ENCODE data around the gene SPDYE6.
"Not testable (repeated sequence)": the region's sequence is repeated elsewhere in the genome, so short reads cannot be mapped to it uniquely, and the experiment has no call there.

Gene SPDYE6

DNA sequence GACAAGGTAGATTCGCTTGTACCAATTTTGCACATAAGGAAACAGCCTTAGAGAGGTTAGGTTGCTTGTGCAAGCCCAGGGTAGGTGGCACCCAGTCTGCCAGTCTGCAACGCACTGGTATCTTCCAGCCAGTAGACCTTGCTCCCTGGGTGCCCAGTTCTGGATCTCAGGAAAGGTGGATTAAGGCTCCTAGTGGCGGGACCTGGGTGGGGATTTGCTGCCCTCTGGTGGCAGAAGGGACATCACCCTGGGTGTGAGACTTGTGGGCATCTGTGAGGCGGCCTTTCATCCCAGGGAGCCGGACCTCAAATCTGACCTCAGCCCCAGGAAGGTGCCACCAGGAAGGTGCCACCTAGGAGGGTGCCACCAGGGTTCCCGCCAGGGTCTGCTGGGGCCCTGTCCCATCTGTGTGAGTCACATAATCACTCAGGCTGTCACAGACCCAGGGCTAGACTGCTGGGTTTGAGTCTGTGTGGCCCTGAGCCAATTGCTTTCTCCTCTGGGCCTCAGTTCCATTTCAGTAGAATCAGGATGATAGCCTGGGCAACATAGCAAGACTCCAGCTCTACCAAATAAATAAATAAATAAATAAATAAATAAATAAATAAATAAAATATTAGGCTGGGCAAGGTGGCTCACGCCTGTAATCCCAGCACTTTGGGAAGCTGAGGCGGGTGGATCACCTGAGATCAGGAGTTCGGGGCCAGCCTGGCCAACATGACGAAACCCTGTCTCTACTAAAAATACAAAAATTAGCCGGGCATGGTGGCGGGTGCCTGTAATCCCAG is 34.6 kb upstream of the SPDYE6 start:
- H3K27ac ChIP-seq (ENCODE audit: low read depth, low read length, severe bottlenecking): no peak overlapping the region
- WGBS, 2 experiments (ENCODE audit: insufficient coverage in 2 of 2): 51 to 63% methylated on average over 5 of the region's 12 CpGs
- H3K9me3 ChIP-seq (ENCODE audit: control insufficient read depth, low read length): no peaks in the 10 kb centered on the region
- peaks cover 42% of the 10 kb centered on the region for H3K36me3 ChIP-seq (ENCODE audit: control insufficient read depth, insufficient read depth, low read length)
- H3K4me3 ChIP-seq (ENCODE audit: extremely low read depth, insufficient read depth, low read length, poor library complexity, severe bottlenecking): no peak overlapping the region
- peaks cover 18% of the 10 kb centered on the region for H3K4me1 ChIP-seq (ENCODE audit: control insufficient read depth, insufficient read depth, low read length, poor library complexity, severe bottlenecking)

DNA sequence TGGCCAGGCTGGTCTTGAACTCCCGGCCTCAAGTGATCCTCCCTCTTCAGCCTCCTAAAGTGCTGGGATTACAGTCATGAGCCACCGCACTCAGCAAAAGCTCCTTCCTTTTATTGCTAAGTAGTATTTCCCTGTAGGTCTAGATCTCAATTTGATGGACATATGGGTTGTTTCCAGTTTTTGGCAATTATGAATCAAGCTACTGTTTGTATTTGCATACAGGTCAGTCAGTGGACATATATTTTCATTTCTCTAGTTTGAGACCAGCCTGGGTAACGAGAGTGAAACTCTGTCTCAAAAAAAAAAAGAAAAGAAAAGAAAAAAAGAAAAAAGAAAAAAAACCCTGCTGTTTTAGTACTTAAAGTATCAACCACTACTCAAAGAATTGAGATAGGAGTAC is 33.6 kb upstream of the SPDYE6 start:
- H3K27ac ChIP-seq (ENCODE audit: low read depth, low read length, severe bottlenecking): no peak overlapping the region
- no peaks in the 10 kb centered on the region for H3K9me3 ChIP-seq (ENCODE audit: control insufficient read depth, low read length)
- no peak overlapping the region for H3K4me3 ChIP-seq (ENCODE audit: extremely low read depth, insufficient read depth, low read length, poor library complexity, severe bottlenecking)
- peaks cover 12% of the 10 kb centered on the region for H3K4me1 ChIP-seq (ENCODE audit: control insufficient read depth, insufficient read depth, low read length, poor library complexity, severe bottlenecking)
- H3K36me3 ChIP-seq (ENCODE audit: control insufficient read depth, insufficient read depth, low read length): peaks cover 51% of the 10 kb centered on the region
- no CpG with 5 or more reads among the region's 3 CpGs for WGBS, 2 experiments (ENCODE audit: insufficient coverage in 2 of 2)

DNA sequence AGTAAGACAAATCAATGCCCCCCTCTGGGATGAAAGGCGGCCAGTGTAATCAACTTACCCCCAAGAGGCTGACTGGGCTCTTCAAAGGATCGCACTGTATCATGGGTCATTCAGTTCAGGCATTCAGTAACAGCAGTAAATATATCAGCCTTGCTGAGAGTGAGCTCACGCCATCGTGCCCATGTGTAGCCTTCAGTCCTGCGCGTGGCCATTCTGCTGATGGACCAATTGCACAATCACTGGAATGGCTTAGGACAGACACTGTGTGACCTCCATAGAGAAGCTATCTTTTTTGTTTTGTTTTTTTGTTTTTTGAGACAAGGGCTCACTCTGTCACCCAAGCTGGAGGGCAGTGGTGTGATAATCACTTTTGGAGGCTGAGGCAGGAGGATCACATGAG is 30.8 kb upstream of the SPDYE6 start:
- H3K36me3 ChIP-seq (ENCODE audit: control insufficient read depth, insufficient read depth, low read length): peaks cover 41% of the 10 kb centered on the region
- H3K27ac ChIP-seq (ENCODE audit: low read depth, low read length, severe bottlenecking): no peak overlapping the region
- 95 to 96% methylated on average over 6 of the region's 6 CpGs for WGBS, 2 experiments (ENCODE audit: insufficient coverage in 2 of 2)
- H3K9me3 ChIP-seq (ENCODE audit: control insufficient read depth, low read length): no peaks in the 10 kb centered on the region
- no peaks in the 10 kb centered on the region for H3K4me1 ChIP-seq (ENCODE audit: control insufficient read depth, insufficient read depth, low read length, poor library complexity, severe bottlenecking)
- no peak overlapping the region for H3K4me3 ChIP-seq (ENCODE audit: extremely low read depth, insufficient read depth, low read length, poor library complexity, severe bottlenecking)

DNA sequence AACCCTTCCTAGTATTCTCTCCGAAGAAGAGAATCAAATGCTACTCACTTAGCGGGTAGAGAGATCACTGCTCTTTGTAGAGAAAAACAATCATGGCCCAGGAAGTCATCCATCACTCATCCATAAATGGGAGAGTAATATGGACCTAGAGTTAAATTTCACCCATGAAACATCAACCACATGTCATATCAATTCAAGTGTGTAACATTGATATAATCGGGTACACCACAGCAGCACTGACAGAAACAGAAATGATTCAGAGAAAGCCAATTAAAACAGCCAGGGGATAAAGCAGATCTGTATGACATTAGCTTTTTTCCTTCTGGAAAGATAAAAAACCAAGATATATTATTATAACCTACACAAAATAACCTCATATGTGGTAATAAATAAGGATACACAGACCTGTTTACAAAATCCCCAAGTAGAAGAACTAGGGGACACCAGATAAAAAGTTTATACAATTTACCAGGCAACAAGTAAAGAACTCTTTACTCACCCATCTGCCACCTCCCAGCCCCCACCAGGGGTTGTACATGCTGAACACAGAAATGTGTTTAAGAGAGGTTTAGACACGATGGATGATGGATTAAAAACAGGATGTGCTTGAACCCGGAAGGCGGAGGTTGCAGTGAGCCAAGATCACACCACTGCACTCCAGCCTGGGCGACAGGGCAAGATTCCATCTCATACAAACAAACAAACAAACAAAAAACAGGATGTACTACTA is 25.6 kb upstream of the SPDYE6 start:
- not testable (repeated sequence) for H3K4me3 ChIP-seq (ENCODE audit: extremely low read depth, insufficient read depth, low read length, poor library complexity, severe bottlenecking); H3K9me3 ChIP-seq (ENCODE audit: control insufficient read depth, low read length); H3K4me1 ChIP-seq (ENCODE audit: control insufficient read depth, insufficient read depth, low read length, poor library complexity, severe bottlenecking); H3K27ac ChIP-seq (ENCODE audit: low read depth, low read length, severe bottlenecking)
- 100% methylated on average over 1 of the region's 7 CpGs; no CpG with 5 or more reads in 1 of the 2 experiments for WGBS, 2 experiments (ENCODE audit: insufficient coverage in 2 of 2)
- H3K36me3 ChIP-seq (ENCODE audit: control insufficient read depth, insufficient read depth, low read length): peaks cover 66% of the 10 kb centered on the region

DNA sequence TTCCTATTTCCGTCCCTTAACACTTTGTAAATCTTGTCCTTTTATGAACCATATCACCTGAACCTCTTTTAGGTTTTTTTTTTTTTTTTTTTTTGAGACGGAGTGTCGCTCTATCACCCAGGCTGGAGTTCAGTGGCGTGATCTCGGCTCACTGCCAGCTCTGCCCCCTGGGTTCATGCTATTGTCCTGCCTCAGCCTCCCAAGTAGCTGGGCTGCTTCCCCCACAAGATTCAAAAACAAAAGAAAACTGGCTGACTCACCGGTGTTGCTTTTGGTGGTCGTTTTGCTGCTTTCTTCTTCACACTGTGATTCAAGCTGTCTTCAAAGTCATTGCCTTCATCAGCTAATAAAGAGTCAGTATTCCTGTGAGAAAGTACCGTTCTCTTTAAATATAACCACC is 24.6 kb upstream of the SPDYE6 start:
- not testable (repeated sequence) for H3K9me3 ChIP-seq (ENCODE audit: control insufficient read depth, low read length); H3K4me3 ChIP-seq (ENCODE audit: extremely low read depth, insufficient read depth, low read length, poor library complexity, severe bottlenecking); H3K27ac ChIP-seq (ENCODE audit: low read depth, low read length, severe bottlenecking); H3K4me1 ChIP-seq (ENCODE audit: control insufficient read depth, insufficient read depth, low read length, poor library complexity, severe bottlenecking)
- 46 to 65% methylated on average over 2 to 3 of the region's 8 CpGs for WGBS, 2 experiments (ENCODE audit: insufficient coverage in 2 of 2)
- H3K36me3 ChIP-seq (ENCODE audit: control insufficient read depth, insufficient read depth, low read length): peaks cover 61% of the 10 kb centered on the region

DNA sequence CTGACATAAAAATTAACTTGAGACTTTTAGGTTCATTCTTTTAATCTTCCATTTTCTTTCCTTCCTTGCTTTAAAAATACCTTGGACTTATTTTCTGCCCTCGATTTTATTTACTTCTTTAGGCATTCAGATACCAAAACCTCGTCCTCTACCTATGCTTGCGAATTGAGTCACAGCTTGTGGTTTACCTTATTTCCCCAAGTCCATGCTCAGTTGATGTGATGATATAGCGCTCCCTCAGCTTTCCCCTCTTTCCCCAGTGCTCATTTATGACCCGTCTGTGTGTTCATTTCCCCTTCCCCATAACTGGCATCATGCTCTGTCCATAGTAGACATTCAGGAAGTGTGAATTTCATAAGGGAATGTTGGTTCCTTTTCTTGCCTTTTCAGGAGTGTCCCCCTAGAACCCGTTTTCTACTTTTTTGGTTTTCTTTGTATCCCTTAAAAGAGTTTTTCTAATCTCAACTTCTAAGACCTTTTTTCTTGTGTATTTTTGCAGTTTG is 20.8 kb upstream of the SPDYE6 start:
- Histone ChIP-seq H3K27ac (ENCODE audit: low read depth, low read length, severe bottlenecking) (no peak overlapping the region), H3K9me3 (ENCODE audit: control insufficient read depth, low read length) (no peaks in the 10 kb centered on the region), H3K36me3 (ENCODE audit: control insufficient read depth, insufficient read depth, low read length) (peaks cover 49% of the 10 kb centered on the region), H3K4me3 (ENCODE audit: extremely low read depth, insufficient read depth, low read length, poor library complexity, severe bottlenecking) (no peak overlapping the region), H3K4me1 (ENCODE audit: control insufficient read depth, insufficient read depth, low read length, poor library complexity, severe bottlenecking) (no peaks in the 10 kb centered on the region)
- WGBS, 2 experiments (ENCODE audit: insufficient coverage in 2 of 2): 100% methylated on average over 2 to 5 of the region's 6 CpGs

DNA sequence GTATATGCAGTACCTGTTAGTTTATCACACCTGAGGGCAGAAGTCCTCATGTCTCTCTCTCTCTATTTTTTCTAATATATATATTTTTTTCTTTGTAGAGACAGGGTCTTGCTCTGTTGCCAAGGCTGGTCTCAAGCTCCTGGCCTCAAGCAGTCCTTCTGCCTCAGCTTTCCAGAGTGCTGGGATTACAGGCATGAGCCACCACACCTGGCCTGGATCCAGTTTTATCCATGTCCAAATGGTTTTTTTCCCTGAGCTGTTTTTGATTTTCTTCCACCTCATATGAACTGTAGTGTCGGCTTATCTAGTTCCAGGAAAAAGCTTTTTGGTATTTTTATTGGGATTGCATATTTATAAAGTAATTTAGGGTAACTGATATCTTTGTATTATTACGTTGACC is 16.6 kb upstream of the SPDYE6 start:
- WGBS, 2 experiments (ENCODE audit: insufficient coverage in 2 of 2): no CpG with 5 or more reads among the region's 2 CpGs
- not testable (repeated sequence) for H3K4me1 ChIP-seq (ENCODE audit: control insufficient read depth, insufficient read depth, low read length, poor library complexity, severe bottlenecking); H3K27ac ChIP-seq (ENCODE audit: low read depth, low read length, severe bottlenecking); H3K4me3 ChIP-seq (ENCODE audit: extremely low read depth, insufficient read depth, low read length, poor library complexity, severe bottlenecking); H3K9me3 ChIP-seq (ENCODE audit: control insufficient read depth, low read length)
- peaks cover 20% of the 10 kb centered on the region for H3K36me3 ChIP-seq (ENCODE audit: control insufficient read depth, insufficient read depth, low read length)

DNA sequence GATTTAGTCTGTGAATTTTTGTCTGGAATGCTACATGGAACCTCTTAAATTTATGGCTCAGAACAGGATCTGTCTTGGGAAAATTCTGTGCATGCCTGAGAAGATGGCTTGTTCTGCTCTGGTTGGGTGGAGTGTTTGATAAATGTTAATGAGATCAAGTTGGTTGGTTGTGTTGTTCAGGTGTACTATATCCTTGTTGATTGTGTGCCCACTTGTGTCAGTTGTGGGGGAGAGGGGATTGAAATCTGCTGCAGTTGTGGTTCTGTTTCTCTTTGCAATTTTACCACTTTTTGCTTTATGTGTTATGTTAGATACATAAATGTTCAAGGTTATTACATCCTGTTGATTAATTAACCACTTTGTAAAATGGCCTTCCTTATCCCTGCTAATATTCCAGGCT is 13.8 kb upstream of the SPDYE6 start:
- H3K27ac ChIP-seq (ENCODE audit: low read depth, low read length, severe bottlenecking); H3K9me3 ChIP-seq (ENCODE audit: control insufficient read depth, low read length); H3K4me3 ChIP-seq (ENCODE audit: extremely low read depth, insufficient read depth, low read length, poor library complexity, severe bottlenecking); H3K4me1 ChIP-seq (ENCODE audit: control insufficient read depth, insufficient read depth, low read length, poor library complexity, severe bottlenecking): not testable (repeated sequence)
- H3K36me3 ChIP-seq (ENCODE audit: control insufficient read depth, insufficient read depth, low read length): peaks cover 10% of the 10 kb centered on the region

DNA sequence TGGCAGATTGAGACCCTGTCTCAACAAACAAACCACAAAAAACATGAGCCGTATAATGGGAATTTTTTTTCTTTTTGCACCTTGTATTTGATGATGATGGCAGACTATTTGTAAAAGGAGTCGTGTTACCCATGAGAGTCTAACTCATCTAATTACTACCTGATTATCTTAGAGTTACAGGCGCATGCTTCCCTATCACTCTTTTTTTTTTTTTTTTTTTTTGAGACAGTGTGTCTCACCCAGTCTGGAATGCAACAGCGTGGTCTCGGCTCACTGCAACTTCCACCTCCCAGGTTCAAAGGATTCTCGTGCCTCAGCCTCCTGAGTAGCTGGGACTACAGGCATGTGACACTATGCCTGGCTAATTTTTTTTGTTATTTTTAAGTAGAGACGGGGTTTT is 9.1 kb upstream of the SPDYE6 start:
- Histone ChIP-seq H3K36me3 (ENCODE audit: control insufficient read depth, insufficient read depth, low read length) (peaks cover 10% of the 10 kb centered on the region), H3K4me3 (ENCODE audit: extremely low read depth, insufficient read depth, low read length, poor library complexity, severe bottlenecking) (peak overlapping the region; percentile 2)
- not testable (repeated sequence) for H3K4me1 ChIP-seq (ENCODE audit: control insufficient read depth, insufficient read depth, low read length, poor library complexity, severe bottlenecking); H3K9me3 ChIP-seq (ENCODE audit: control insufficient read depth, low read length); H3K27ac ChIP-seq (ENCODE audit: low read depth, low read length, severe bottlenecking)
- no CpG with 5 or more reads among the region's 7 CpGs for WGBS, 2 experiments (ENCODE audit: insufficient coverage in 2 of 2)

DNA sequence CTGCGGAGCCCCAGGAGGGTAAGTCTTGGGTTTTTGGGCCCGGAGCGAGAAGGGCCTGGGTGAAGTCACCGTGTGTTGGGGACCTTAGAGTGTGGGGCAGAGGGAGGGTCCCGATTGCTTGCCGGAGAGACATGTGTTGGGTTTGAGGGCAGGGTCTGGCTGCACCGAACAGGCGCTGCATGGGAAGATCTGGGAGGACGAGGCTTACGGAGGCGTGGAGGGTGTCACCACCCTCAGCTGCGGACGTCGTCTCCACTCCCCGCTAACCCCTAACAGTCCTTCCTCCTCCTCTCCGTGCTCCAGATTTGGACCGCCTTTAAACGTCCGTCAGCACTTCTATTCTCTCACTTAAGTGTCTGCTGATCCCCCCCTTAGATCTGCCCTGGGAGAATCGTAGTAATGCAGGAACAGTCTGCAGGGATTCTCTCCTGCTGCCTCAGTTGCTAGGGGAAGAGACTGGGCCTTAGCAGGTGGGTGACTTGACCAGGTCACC is 8.2 kb upstream of the SPDYE6 start:
- 0% methylated on average over 8 of the region's 20 CpGs; no CpG with 5 or more reads in 1 of the 2 experiments for WGBS, 2 experiments (ENCODE audit: insufficient coverage in 2 of 2)
- H3K27ac ChIP-seq (ENCODE audit: low read depth, low read length, severe bottlenecking); H3K9me3 ChIP-seq (ENCODE audit: control insufficient read depth, low read length); H3K4me1 ChIP-seq (ENCODE audit: control insufficient read depth, insufficient read depth, low read length, poor library complexity, severe bottlenecking): not testable (repeated sequence)
- peaks cover 10% of the 10 kb centered on the region for H3K36me3 ChIP-seq (ENCODE audit: control insufficient read depth, insufficient read depth, low read length)
- H3K4me3 ChIP-seq (ENCODE audit: extremely low read depth, insufficient read depth, low read length, poor library complexity, severe bottlenecking): peak overlapping the region; percentile 58
